GM23338 (cell line): ENCODE measurements around the gene PIK3R5. TPM values are rescaled to one million over a fixed set of nuclear protein-coding genes. Genes with fewer than 3 reads are reported as not detected.

Source experiments
- ATAC-seq: fragments of 200-7000 bp; cut with Tn5 transposase; 3 replicates; pipeline ENCODE4 v1.9.1; 2020
- DNase-seq: peaks from one replicate; pipeline ENCODE4 v3.0.0-alpha.2; 2015; ENCODE audit warnings: low spot score
- H2AFZ ChIP-seq: fragments of 200-600 bp; sonication (generic); 2 replicates; pipeline ENCODE4 v1.8.0; 2016; ENCODE audit warnings: antibody characterized with exemption, mild to moderate bottlenecking, moderate library complexity
- H3F3A ChIP-seq: fragments of 200-600 bp; sonication (generic); replicated peaks from 2 replicates; pipeline ENCODE4 v1.8.0; 2017; ENCODE audit warnings: antibody characterized with exemption, mixed run types, low read depth
- H3K27ac ChIP-seq: fragments of 200-600 bp; sonication (generic); 2 replicates; pipeline ENCODE4 v1.6.1; 2016; ENCODE audit warnings: low read depth
- H3K27me3 ChIP-seq: fragments of 200-600 bp; sonication (generic); 2 replicates; pipeline ENCODE4 v1.8.0; 2016; ENCODE audit warnings: mild to moderate bottlenecking, mixed run types, moderate library complexity; ENCODE audit not compliant: insufficient read depth
- H3K36me3 ChIP-seq: fragments of 200-600 bp; sonication (generic); 2 replicates; pipeline ENCODE4 v1.8.0; 2016; ENCODE audit warnings: mild to moderate bottlenecking; ENCODE audit not compliant: insufficient read depth
- H3K4me1 ChIP-seq: fragments of 200-600 bp; sonication (generic); 2 replicates; pipeline ENCODE4 v1.8.0; 2016; ENCODE audit warnings: mild to moderate bottlenecking, moderate library complexity; ENCODE audit not compliant: insufficient read depth
- H3K4me2 ChIP-seq: fragments of 200-600 bp; sonication (generic); 2 replicates; pipeline ENCODE4 v1.7.1; 2017; ENCODE audit warnings: mixed run types
- H3K4me3 ChIP-seq: fragments of 200-600 bp; sonication (generic); 2 replicates; pipeline ENCODE4 v1.6.1; 2016; ENCODE audit warnings: mixed run types
- H3K79me2 ChIP-seq: fragments of 200-600 bp; sonication (generic); replicated peaks from 2 replicates; pipeline ENCODE4 v1.8.0; 2017; ENCODE audit warnings: mild to moderate bottlenecking; ENCODE audit not compliant: insufficient read depth
- H3K9me2 ChIP-seq: fragments of 200-600 bp; sonication (generic); 2 replicates; pipeline ENCODE4 v1.8.0; 2017; ENCODE audit not compliant: insufficient read depth
- H4K20me1 ChIP-seq: fragments of 200-600 bp; sonication (generic); replicated peaks from 2 replicates; pipeline ENCODE4 v1.8.0; 2017; ENCODE audit warnings: mild to moderate bottlenecking; ENCODE audit not compliant: insufficient read depth
- H3K27ac Mint-ChIP-seq: 2 replicates; pipeline ENCODE4 v1.8.0; 2020; ENCODE audit warnings: inconsistent platforms, mild to moderate bottlenecking, moderate library complexity, mixed read lengths
- H3K27me3 Mint-ChIP-seq: 3 replicates; pipeline ENCODE4 v1.8.0; 2022; ENCODE audit warnings: low read depth, mild to moderate bottlenecking, moderate library complexity, mixed read lengths, inconsistent platforms; ENCODE audit not compliant: insufficient read depth, poor library complexity
- H3K36me3 Mint-ChIP-seq: 3 replicates; pipeline ENCODE4 v1.8.0; 2021; ENCODE audit warnings: low read depth, mild to moderate bottlenecking, inconsistent platforms, moderate library complexity, mixed read lengths
- H3K4me1 Mint-ChIP-seq: 3 replicates; pipeline ENCODE4 v1.8.0; 2020; ENCODE audit warnings: mild to moderate bottlenecking, inconsistent platforms, mixed read lengths
- H3K4me3 Mint-ChIP-seq: 3 replicates; pipeline ENCODE4 v1.8.0; 2021; ENCODE audit warnings: moderate library complexity, mild to moderate bottlenecking, inconsistent platforms, mixed read lengths
- H3K9me3 Mint-ChIP-seq: 3 replicates; pipeline ENCODE4 v1.8.0; 2020; ENCODE audit warnings: moderate library complexity, mild to moderate bottlenecking, inconsistent platforms, mixed read lengths
- EZH2 ChIP-seq: fragments of 200-600 bp; sonication (generic); IDR thresholded peaks from one replicate; pipeline ENCODE4 v1.8.0; 2017; ENCODE audit warnings: antibody characterized with exemption, mild to moderate bottlenecking, low read depth; ENCODE audit not compliant: unreplicated experiment
- NANOG ChIP-seq: IDR thresholded peaks from 2 replicates; pipeline ENCODE4 v1.6.1; 2016; ENCODE audit warnings: antibody characterized with exemption, borderline replicate concordance
- POLR2AphosphoS5 ChIP-seq: IDR thresholded peaks from 2 replicates; pipeline ENCODE4 v1.6.1; 2016; ENCODE audit warnings: antibody characterized with exemption, low read depth
- STAT1 ChIP-seq: IDR thresholded peaks from one replicate; pipeline ENCODE4 v1.6.1; 2016; ENCODE audit warnings: antibody characterized with exemption; ENCODE audit not compliant: unreplicated experiment
- polyA plus RNA-seq: library from polyadenylated mRNA; unstranded; fragments of >200 nt; fragmentation: Nextera tagmentation; extraction: Ambion mirVana; gene quantifications from 2 replicates; pipeline ENCODE4 v1.2.1, GENCODE V29; 2016
- total RNA-seq: library from RNA; depleted of rRNA; stranded (reverse); fragments of >200 nt; shearing (Covaris generic); gene quantifications from 2 replicates; pipeline ENCODE4 v1.2.3, GENCODE V29; 2014
- TF ChIP-seq, protein P1 (sequence below): IDR thresholded peaks from one replicate; pipeline ENCODE4 v1.6.1; 2018; ENCODE audit warnings: antibody characterized with exemption; ENCODE audit not compliant: unreplicated experiment
- TF ChIP-seq, protein P2 (sequence below): IDR thresholded peaks from 2 replicates; pipeline ENCODE4 v1.6.1; 2016; ENCODE audit warnings: antibody characterized with exemption
- TF ChIP-seq, protein P3 (sequence below), 2 experiments: fragments of 200-600 bp in 1 of 2; sonication (generic) in 1 of 2; conservative IDR thresholded peaks; 2 replicates each; pipeline versions ENCODE4 v1.5.1 to v1.6.1; 2016 to 2017; ENCODE audit warnings: antibody characterized with exemption in 2 of 2, low read depth in 2 of 2, mild to moderate bottlenecking in 2 of 2, moderate library complexity in 1 of 2
- TF ChIP-seq, protein P4 (sequence below): fragments of 250-450 bp; sonication (Bioruptor Pico); IDR thresholded peaks from 2 replicates; pipeline ENCODE4 v1.5.0; 2020; ENCODE audit warnings: mild to moderate bottlenecking, moderate library complexity

The PIK3R5 gene
- total and polyA plus RNA-seq, 2 experiments from 2014 or later: 1.7 to 9.4 TPM

DNA sequence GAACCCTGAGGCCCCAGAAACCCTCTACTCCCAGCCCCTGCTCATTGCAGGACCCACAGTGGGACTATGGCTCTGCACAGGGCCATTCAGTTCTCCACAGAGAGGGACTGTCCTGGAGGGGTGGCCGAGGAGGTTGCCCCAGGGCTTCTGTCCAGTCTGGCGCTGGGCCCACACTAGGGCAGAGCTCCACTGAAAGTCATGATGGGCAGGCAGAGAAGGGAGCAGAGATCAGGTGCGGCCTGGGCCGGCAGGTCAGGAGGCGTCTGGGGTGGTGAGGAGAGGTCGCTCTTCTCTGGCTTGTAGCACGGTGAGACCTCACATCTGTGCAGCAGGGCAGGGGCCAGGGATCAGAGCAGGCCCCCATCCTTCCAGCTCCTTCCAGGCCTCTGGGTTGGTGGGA, 85.0 kb downstream of the PIK3R5 start (continued):
- TF ChIP-seq, protein P1, sequence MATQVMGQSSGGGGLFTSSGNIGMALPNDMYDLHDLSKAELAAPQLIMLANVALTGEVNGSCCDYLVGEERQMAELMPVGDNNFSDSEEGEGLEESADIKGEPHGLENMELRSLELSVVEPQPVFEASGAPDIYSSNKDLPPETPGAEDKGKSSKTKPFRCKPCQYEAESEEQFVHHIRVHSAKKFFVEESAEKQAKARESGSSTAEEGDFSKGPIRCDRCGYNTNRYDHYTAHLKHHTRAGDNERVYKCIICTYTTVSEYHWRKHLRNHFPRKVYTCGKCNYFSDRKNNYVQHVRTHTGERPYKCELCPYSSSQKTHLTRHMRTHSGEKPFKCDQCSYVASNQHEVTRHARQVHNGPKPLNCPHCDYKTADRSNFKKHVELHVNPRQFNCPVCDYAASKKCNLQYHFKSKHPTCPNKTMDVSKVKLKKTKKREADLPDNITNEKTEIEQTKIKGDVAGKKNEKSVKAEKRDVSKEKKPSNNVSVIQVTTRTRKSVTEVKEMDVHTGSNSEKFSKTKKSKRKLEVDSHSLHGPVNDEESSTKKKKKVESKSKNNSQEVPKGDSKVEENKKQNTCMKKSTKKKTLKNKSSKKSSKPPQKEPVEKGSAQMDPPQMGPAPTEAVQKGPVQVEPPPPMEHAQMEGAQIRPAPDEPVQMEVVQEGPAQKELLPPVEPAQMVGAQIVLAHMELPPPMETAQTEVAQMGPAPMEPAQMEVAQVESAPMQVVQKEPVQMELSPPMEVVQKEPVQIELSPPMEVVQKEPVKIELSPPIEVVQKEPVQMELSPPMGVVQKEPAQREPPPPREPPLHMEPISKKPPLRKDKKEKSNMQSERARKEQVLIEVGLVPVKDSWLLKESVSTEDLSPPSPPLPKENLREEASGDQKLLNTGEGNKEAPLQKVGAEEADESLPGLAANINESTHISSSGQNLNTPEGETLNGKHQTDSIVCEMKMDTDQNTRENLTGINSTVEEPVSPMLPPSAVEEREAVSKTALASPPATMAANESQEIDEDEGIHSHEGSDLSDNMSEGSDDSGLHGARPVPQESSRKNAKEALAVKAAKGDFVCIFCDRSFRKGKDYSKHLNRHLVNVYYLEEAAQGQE: no peak

DNA sequence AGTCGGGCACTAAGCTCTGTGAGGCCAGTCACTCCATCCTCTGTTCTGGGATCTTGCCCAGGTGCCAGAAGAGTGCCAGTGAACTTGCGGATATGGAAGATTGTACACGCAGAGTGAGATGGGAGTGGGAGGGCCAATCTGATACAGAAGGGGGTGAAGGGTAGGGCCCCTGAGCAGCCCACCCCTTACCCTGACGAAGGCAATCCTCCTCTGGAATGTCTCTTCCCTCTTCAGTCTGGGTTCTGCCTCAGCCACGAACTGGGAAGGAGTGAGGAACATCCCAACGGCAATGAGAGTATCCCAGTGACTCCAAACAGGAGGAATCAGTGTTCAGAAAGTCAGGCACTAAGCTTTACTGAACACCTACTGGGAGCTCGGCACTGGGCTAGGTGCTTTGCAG, 86.1 kb downstream of the PIK3R5 start:
- no peaks in the 10 kb centered on the region for H3K9me2 ChIP-seq
- H3K27ac ChIP-seq: no peak overlapping the region
- H3K4me3 Mint-ChIP-seq: no peak overlapping the region
- no peak overlapping the region for H3K4me3 ChIP-seq
- H3K4me1 ChIP-seq: peaks cover 10% of the 10 kb centered on the region; the same call in 1 of the 2 replicates
- no peak overlapping the region for H3K27ac Mint-ChIP-seq
- H3K79me2 ChIP-seq: no peaks in the 10 kb centered on the region
- H3K27me3 Mint-ChIP-seq: peaks cover 4% of the 10 kb centered on the region
- H3K4me2 ChIP-seq: no peak overlapping the region
- H3K9me3 Mint-ChIP-seq: no peaks in the 10 kb centered on the region
- no peaks in the 10 kb centered on the region for H4K20me1 ChIP-seq
- H3K4me1 Mint-ChIP-seq: peaks cover 11% of the 10 kb centered on the region
- no peak overlapping the region for H2AFZ ChIP-seq
- no peaks in the 10 kb centered on the region for H3K27me3 ChIP-seq
- H3K36me3 Mint-ChIP-seq: no peaks in the 10 kb centered on the region; the same call in 1 of the 3 replicates
- no peaks in the 10 kb centered on the region for H3F3A ChIP-seq
- H3K36me3 ChIP-seq: no peaks in the 10 kb centered on the region
- ATAC-seq (no peak), DNase-seq (no peak)
- TF ChIP-seq, protein P1: no peak
- TF ChIP-seq, protein P2, sequence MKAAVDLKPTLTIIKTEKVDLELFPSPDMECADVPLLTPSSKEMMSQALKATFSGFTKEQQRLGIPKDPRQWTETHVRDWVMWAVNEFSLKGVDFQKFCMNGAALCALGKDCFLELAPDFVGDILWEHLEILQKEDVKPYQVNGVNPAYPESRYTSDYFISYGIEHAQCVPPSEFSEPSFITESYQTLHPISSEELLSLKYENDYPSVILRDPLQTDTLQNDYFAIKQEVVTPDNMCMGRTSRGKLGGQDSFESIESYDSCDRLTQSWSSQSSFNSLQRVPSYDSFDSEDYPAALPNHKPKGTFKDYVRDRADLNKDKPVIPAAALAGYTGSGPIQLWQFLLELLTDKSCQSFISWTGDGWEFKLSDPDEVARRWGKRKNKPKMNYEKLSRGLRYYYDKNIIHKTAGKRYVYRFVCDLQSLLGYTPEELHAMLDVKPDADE: no peak
- TF ChIP-seq, protein P3, sequence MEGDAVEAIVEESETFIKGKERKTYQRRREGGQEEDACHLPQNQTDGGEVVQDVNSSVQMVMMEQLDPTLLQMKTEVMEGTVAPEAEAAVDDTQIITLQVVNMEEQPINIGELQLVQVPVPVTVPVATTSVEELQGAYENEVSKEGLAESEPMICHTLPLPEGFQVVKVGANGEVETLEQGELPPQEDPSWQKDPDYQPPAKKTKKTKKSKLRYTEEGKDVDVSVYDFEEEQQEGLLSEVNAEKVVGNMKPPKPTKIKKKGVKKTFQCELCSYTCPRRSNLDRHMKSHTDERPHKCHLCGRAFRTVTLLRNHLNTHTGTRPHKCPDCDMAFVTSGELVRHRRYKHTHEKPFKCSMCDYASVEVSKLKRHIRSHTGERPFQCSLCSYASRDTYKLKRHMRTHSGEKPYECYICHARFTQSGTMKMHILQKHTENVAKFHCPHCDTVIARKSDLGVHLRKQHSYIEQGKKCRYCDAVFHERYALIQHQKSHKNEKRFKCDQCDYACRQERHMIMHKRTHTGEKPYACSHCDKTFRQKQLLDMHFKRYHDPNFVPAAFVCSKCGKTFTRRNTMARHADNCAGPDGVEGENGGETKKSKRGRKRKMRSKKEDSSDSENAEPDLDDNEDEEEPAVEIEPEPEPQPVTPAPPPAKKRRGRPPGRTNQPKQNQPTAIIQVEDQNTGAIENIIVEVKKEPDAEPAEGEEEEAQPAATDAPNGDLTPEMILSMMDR (conservative IDR thresholded peaks at IDR 0.05; ENCODE audit: low read depth in 2 of 2): no peak
- TF ChIP-seq STAT1 (no peak), NANOG (no peak), EZH2 (no peak), POLR2AphosphoS5 (no peak)
- TF ChIP-seq, protein P4, sequence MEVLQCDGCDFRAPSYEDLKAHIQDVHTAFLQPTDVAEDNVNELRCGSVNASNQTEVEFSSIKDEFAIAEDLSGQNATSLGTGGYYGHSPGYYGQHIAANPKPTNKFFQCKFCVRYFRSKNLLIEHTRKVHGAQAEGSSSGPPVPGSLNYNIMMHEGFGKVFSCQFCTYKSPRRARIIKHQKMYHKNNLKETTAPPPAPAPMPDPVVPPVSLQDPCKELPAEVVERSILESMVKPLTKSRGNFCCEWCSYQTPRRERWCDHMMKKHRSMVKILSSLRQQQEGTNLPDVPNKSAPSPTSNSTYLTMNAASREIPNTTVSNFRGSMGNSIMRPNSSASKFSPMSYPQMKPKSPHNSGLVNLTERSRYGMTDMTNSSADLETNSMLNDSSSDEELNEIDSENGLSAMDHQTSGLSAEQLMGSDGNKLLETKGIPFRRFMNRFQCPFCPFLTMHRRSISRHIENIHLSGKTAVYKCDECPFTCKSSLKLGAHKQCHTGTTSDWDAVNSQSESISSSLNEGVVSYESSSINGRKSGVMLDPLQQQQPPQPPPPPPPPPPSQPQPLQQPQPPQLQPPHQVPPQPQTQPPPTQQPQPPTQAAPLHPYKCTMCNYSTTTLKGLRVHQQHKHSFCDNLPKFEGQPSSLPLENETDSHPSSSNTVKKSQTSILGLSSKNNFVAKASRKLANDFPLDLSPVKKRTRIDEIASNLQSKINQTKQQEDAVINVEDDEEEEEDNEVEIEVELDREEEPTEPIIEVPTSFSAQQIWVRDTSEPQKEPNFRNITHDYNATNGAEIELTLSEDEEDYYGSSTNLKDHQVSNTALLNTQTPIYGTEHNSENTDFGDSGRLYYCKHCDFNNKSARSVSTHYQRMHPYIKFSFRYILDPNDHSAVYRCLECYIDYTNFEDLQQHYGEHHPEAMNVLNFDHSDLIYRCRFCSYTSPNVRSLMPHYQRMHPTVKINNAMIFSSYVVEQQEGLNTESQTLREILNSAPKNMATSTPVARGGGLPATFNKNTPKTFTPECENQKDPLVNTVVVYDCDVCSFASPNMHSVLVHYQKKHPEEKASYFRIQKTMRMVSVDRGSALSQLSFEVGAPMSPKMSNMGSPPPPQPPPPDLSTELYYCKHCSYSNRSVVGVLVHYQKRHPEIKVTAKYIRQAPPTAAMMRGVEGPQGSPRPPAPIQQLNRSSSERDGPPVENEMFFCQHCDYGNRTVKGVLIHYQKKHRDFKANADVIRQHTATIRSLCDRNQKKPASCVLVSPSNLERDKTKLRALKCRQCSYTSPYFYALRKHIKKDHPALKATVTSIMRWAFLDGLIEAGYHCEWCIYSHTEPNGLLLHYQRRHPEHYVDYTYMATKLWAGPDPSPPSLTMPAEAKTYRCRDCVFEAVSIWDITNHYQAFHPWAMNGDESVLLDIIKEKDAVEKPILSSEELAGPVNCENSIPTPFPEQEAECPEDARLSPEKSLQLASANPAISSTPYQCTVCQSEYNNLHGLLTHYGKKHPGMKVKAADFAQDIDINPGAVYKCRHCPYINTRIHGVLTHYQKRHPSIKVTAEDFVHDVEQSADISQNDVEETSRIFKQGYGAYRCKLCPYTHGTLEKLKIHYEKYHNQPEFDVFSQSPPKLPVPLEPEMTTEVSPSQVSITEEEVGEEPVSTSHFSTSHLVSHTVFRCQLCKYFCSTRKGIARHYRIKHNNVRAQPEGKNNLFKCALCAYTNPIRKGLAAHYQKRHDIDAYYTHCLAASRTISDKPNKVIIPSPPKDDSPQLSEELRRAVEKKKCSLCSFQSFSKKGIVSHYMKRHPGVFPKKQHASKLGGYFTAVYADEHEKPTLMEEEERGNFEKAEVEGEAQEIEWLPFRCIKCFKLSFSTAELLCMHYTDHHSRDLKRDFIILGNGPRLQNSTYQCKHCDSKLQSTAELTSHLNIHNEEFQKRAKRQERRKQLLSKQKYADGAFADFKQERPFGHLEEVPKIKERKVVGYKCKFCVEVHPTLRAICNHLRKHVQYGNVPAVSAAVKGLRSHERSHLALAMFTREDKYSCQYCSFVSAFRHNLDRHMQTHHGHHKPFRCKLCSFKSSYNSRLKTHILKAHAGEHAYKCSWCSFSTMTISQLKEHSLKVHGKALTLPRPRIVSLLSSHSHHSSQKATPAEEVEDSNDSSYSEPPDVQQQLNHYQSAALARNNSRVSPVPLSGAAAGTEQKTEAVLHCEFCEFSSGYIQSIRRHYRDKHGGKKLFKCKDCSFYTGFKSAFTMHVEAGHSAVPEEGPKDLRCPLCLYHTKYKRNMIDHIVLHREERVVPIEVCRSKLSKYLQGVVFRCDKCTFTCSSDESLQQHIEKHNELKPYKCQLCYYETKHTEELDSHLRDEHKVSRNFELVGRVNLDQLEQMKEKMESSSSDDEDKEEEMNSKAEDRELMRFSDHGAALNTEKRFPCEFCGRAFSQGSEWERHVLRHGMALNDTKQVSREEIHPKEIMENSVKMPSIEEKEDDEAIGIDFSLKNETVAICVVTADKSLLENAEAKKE (CRISPR knock-in tag): no peak
